ENCODE data around the gene HMCN1.

HMCN1 gene

DNA sequence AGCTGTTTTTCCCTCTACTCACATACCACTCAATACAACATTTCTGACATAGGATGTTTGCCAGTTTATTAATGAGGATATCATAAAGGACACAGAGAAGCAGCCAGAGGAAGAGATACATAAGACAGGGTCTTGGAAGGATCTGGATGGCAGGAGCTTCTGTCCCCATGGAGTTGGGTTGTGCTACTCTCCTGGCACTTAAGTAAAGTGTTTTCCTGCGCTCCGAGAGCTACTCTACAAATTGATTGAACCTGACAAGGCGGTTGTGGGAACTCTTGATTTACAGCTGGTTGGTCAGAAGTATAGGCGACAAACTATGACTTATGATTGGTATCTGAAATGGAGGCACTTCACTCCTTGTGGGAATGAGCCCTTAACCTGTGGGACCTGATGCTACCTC lies 208.8 kb downstream of the HMCN1 start:
- Histone ChIP-seq H3F3A (ENCODE audit: control insufficient read depth, insufficient read depth) (no peaks in the 10 kb centered on the region), H3K9me2 (replicated peaks; ENCODE audit: control insufficient read depth, low read length) (no peaks in the 10 kb centered on the region; the same call in 1 of the 2 replicates), H3K4me3 (ENCODE audit: low read length) (no peak overlapping the region), H3K4me2 (ENCODE audit: low read length) (no peak overlapping the region), H3K4me1 (ENCODE audit: control insufficient read depth, low read length) (no peaks in the 10 kb centered on the region), H4K20me1 (ENCODE audit: control insufficient read depth, insufficient read depth, low read depth, low read length) (no peaks in the 10 kb centered on the region), H3K36me3 (ENCODE audit: control insufficient read depth, low read length) (no peaks in the 10 kb centered on the region), H3K27ac (ENCODE audit: low read depth, low read length) (no peak overlapping the region), H3K9me3 (ENCODE audit: control insufficient read depth, insufficient read depth, low read length) (no peaks in the 10 kb centered on the region), H3K79me2 (ENCODE audit: control insufficient read depth, low read length) (no peaks in the 10 kb centered on the region), H3K27me3 (ENCODE audit: control insufficient read depth, low read length) (no peaks in the 10 kb centered on the region)
- TF ChIP-seq, protein P1, sequence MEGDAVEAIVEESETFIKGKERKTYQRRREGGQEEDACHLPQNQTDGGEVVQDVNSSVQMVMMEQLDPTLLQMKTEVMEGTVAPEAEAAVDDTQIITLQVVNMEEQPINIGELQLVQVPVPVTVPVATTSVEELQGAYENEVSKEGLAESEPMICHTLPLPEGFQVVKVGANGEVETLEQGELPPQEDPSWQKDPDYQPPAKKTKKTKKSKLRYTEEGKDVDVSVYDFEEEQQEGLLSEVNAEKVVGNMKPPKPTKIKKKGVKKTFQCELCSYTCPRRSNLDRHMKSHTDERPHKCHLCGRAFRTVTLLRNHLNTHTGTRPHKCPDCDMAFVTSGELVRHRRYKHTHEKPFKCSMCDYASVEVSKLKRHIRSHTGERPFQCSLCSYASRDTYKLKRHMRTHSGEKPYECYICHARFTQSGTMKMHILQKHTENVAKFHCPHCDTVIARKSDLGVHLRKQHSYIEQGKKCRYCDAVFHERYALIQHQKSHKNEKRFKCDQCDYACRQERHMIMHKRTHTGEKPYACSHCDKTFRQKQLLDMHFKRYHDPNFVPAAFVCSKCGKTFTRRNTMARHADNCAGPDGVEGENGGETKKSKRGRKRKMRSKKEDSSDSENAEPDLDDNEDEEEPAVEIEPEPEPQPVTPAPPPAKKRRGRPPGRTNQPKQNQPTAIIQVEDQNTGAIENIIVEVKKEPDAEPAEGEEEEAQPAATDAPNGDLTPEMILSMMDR (IDR thresholded peaks at IDR 0.05; ENCODE audit: low read depth, low read length, poor library complexity, severe bottlenecking): no peak
- no peak for TF ChIP-seq EZH2phosphoT487 (IDR thresholded peaks at IDR 0.05; ENCODE audit: borderline replicate concordance, low read length)

DNA sequence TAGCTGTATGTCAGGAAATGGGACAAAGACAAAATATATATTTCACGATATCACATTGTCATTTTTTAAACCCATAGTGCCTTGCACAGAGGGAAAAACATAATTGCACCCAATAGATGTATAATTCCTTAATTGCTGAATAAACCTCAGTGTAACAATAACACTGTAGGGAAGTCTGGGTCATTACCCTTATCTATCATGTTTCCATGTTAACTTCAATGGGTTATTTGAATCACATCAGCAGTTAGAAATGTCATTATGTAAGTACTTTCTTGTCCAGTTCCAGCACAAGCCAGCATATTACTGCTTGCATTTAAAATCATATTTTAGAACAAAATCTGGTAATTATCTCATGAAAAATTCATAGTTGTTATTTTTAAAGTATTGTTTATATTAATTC lies 222.7 kb downstream of the HMCN1 start:
- no peak overlapping the region for H3K27ac ChIP-seq (ENCODE audit: low read depth, low read length)
- TF ChIP-seq, protein P1 (IDR thresholded peaks at IDR 0.05; ENCODE audit: low read depth, low read length, poor library complexity, severe bottlenecking): no peak
- TF ChIP-seq EZH2phosphoT487 (IDR thresholded peaks at IDR 0.05; ENCODE audit: borderline replicate concordance, low read length): no peak
- no peaks in the 10 kb centered on the region for H3K9me2 ChIP-seq (replicated peaks; ENCODE audit: control insufficient read depth, low read length)
- no peak overlapping the region for H3K4me3 ChIP-seq (ENCODE audit: low read length)
- no peaks in the 10 kb centered on the region for H3K79me2 ChIP-seq (ENCODE audit: control insufficient read depth, low read length)
- no peaks in the 10 kb centered on the region for H4K20me1 ChIP-seq (ENCODE audit: control insufficient read depth, insufficient read depth, low read depth, low read length)
- no peaks in the 10 kb centered on the region for H3K4me1 ChIP-seq (ENCODE audit: control insufficient read depth, low read length)
- H3F3A ChIP-seq (ENCODE audit: control insufficient read depth, insufficient read depth): no peaks in the 10 kb centered on the region
- H3K36me3 ChIP-seq (ENCODE audit: control insufficient read depth, low read length): no peaks in the 10 kb centered on the region
- H3K4me2 ChIP-seq (ENCODE audit: low read length): no peak overlapping the region
- no peaks in the 10 kb centered on the region for H3K27me3 ChIP-seq (ENCODE audit: control insufficient read depth, low read length)
- H3K9me3 ChIP-seq (ENCODE audit: control insufficient read depth, insufficient read depth, low read length): no peaks in the 10 kb centered on the region

DNA sequence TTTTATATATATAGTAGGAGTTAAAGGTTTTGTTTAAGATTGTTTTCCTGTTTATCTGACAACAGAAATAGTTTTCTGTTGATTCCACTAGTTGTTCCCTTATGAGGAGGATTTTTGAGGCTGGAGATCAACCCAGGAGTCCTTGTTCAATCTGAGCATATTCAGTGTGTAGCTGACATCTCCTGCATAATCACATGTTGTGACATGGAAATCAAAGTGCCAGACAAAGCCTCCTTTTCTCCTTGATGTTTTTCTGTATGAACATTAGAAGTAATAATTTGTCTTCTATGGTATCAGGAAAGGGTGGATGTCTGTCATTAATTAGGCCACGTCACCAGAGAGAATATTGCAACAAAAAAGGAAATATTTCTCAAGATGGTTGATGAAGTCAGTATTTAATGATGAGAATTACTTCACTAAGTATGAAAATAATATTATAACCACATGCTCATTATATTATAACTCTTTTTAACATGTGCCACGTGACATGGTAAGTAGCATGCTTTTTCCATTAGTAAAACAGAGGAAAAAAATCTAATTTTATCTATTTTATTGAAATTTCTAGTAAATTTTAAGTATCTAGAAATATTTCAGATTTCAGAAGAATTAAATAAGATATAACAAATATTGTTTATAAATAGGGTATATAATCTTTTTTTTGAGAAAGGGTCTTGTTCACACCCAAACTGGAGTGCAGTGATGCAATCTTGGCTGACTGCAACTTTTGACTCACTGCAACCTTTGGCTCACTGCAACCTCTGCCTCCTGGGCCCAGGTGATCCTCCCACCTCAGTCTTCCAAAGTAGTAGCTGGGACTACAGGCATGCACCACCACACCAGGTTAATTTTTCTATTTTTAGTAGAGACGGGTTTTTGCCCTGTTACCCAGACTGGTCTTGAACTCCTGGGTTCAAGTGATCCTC lies 223.5 kb downstream of the HMCN1 start:
- no peaks in the 10 kb centered on the region for H3F3A ChIP-seq (ENCODE audit: control insufficient read depth, insufficient read depth)
- no peaks in the 10 kb centered on the region for H3K9me2 ChIP-seq (replicated peaks; ENCODE audit: control insufficient read depth, low read length)
- H3K27me3 ChIP-seq (ENCODE audit: control insufficient read depth, low read length): no peaks in the 10 kb centered on the region
- TF ChIP-seq, protein P1 (IDR thresholded peaks at IDR 0.05; ENCODE audit: low read depth, low read length, poor library complexity, severe bottlenecking): no peak
- TF ChIP-seq EZH2phosphoT487 (IDR thresholded peaks at IDR 0.05; ENCODE audit: borderline replicate concordance, low read length): no peak
- no peak overlapping the region for H3K4me2 ChIP-seq (ENCODE audit: low read length)
- no peaks in the 10 kb centered on the region for H3K79me2 ChIP-seq (ENCODE audit: control insufficient read depth, low read length)
- no peaks in the 10 kb centered on the region for H3K4me1 ChIP-seq (ENCODE audit: control insufficient read depth, low read length)
- no peak overlapping the region for H3K27ac ChIP-seq (ENCODE audit: low read depth, low read length)
- H3K36me3 ChIP-seq (ENCODE audit: control insufficient read depth, low read length): no peaks in the 10 kb centered on the region
- no peaks in the 10 kb centered on the region for H4K20me1 ChIP-seq (ENCODE audit: control insufficient read depth, insufficient read depth, low read depth, low read length)
- no peak overlapping the region for H3K4me3 ChIP-seq (ENCODE audit: low read length)
- no peaks in the 10 kb centered on the region for H3K9me3 ChIP-seq (ENCODE audit: control insufficient read depth, insufficient read depth, low read length)

Measured in DOHH2 (cell line).